ENCODE measurements around the gene TLN1.

DNA sequence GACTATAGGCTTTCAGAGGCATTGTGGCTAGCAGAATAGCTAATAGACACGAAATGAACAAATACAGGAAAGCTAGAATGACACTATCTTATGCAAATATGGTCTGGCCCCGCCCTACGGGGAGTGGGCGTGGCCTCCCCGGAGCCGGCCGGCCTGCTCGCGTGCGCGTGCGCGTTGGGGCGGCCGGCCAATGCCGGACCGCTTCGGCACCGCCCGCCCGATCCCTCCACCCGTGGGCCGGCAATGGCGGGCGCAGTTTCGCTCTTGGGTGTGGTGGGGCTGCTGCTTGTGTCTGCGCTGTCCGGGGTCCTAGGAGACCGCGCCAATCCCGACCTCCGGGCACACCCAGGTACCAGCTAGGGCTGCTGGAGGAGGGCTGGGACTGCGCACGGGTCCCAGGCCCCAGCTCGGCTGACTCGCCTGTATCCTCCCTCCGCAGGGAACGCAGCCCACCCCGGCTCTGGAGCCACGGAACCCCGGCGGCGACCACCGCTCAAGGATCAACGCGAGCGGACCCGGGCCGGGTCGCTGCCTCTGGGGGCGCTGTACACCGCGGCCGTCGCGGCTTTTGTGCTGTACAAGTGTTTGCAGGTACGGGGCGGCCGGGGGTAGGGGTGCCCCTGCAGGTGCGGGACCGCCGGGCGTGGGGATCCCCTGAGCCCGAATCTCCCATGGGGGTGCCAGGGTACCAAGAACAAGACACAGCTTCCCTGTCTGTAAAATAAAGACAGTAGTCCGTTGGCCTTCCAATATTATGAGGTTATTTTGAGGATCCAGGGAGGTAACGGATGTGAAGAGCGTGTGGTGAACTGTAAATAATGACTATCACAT, 73.6 kb downstream of the TLN1 start, which contains the start of gene CCDC107:
- TF ChIP-seq, protein P1, sequence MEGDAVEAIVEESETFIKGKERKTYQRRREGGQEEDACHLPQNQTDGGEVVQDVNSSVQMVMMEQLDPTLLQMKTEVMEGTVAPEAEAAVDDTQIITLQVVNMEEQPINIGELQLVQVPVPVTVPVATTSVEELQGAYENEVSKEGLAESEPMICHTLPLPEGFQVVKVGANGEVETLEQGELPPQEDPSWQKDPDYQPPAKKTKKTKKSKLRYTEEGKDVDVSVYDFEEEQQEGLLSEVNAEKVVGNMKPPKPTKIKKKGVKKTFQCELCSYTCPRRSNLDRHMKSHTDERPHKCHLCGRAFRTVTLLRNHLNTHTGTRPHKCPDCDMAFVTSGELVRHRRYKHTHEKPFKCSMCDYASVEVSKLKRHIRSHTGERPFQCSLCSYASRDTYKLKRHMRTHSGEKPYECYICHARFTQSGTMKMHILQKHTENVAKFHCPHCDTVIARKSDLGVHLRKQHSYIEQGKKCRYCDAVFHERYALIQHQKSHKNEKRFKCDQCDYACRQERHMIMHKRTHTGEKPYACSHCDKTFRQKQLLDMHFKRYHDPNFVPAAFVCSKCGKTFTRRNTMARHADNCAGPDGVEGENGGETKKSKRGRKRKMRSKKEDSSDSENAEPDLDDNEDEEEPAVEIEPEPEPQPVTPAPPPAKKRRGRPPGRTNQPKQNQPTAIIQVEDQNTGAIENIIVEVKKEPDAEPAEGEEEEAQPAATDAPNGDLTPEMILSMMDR (conservative IDR thresholded peaks at IDR 0.05; ENCODE audit: low read depth, low read length), result peak; percentile 73
- no peak for TF ChIP-seq EZH2 (IDR thresholded peaks at IDR 0.05; ENCODE audit: borderline replicate concordance, low read depth, low read length, poor library complexity, severe bottlenecking)

All from A673 (cell line).